Stomach smooth muscle (tissue), 2 donors: ENCODE results near the gene DPYD.

Source experiments
- H3K27ac ChIP-seq: one replicate; pipeline ENCODE4 v1.7.0; 2013; ENCODE audit warnings: mild to moderate bottlenecking, low read length, inconsistent platforms
- H3K27me3 ChIP-seq, 2 donors: one replicate each; pipeline ENCODE4 v1.7.0; 2013; ENCODE audit warnings: low read length in 2 of 2; ENCODE audit not compliant: insufficient read depth in 2 of 2, control insufficient read depth in 1 of 2
- H3K36me3 ChIP-seq, 2 donors: one replicate each; pipeline ENCODE4 v1.7.0; 2013; ENCODE audit warnings: low read length in 2 of 2; ENCODE audit not compliant: control insufficient read depth in 2 of 2, insufficient read depth in 2 of 2
- H3K4me1 ChIP-seq: one replicate; pipeline ENCODE4 v1.7.0; 2013; ENCODE audit warnings: low read length; ENCODE audit not compliant: control insufficient read depth, insufficient read depth
- H3K4me3 ChIP-seq, 2 donors: one replicate each; pipeline ENCODE4 v1.7.0; 2013; ENCODE audit warnings: low read length in 2 of 2
- H3K9ac ChIP-seq, 2 donors: one replicate each; pipeline ENCODE4 v1.7.0; 2013; ENCODE audit warnings: low read length in 2 of 2, mild to moderate bottlenecking in 1 of 2
- H3K9me3 ChIP-seq, 2 donors: one replicate each; pipeline ENCODE4 v1.7.0; 2013; ENCODE audit warnings: low read length in 2 of 2; ENCODE audit not compliant: control insufficient read depth in 2 of 2
- donor health status: healthy.
- donor health status: Pancreatic carcinoma.

Gene DPYD

DNA sequence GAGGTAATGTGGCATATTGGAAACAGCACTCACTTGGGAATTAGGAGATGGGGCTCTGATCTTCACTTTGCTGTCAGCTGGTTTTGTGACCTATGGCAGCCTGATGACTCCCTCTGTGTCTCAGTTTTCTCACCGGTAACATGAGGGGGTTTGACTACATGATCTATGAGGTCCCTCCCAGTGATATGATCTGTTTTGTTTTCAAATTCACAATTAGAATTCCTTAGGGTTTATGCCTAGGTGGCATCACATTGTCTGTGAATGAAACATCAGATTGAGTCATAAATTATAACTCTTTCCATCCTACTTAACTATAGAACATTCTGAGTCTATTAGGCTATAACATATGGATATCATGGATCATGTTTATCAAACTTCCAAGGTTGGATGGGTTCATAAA is 812.7 kb downstream of the DPYD start:
- no peak overlapping the region for H3K27ac ChIP-seq
- H3K27me3 ChIP-seq: no peaks in the 10 kb centered on the region
- H3K9ac ChIP-seq: no peak overlapping the region
- no peaks in the 10 kb centered on the region for H3K36me3 ChIP-seq
- H3K4me3 ChIP-seq: no peak overlapping the region
- H3K4me1 ChIP-seq: no peaks in the 10 kb centered on the region
- H3K9me3 ChIP-seq: no peaks in the 10 kb centered on the region

- no peaks in the 10 kb centered on the region for H3K4me1 ChIP-seq
- H3K4me3 ChIP-seq: no peak overlapping the region
- H3K9ac ChIP-seq: no peak overlapping the region
- H3K36me3 ChIP-seq: no peaks in the 10 kb centered on the region
- H3K9me3 ChIP-seq: no peaks in the 10 kb centered on the region
- H3K27me3 ChIP-seq: no peaks in the 10 kb centered on the region
- H3K27ac ChIP-seq: no peak overlapping the region
Measured at GRCh38 chr1:97105531-97105930, 815.3 kb downstream of the DPYD start.

DNA sequence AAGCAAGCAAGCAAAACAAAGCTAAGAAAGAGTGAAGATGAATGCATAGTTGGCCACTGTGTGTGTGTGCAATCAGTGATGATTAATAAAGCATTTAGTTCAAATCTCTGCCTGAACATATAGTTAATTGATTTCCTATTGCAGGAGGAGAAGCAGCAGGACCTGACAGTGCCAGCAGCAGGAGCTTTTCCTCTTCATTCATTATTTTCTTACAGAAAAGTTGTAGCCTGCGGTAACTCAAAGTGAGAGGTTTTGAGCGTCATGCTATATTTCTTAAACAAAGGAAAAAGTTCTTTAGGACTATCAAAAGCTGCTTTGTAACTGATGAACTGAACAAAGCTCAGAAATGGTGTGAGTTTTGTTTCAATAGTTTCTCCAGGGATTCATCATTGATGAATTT is 819.3 kb downstream of the DPYD start:
- H3K4me3 ChIP-seq: no peak overlapping the region
- no peaks in the 10 kb centered on the region for H3K4me1 ChIP-seq
- H3K27ac ChIP-seq: no peak overlapping the region
- H3K9ac ChIP-seq: no peak overlapping the region
- H3K9me3 ChIP-seq: no peaks in the 10 kb centered on the region
- no peaks in the 10 kb centered on the region for H3K27me3 ChIP-seq
- peaks cover 0 to 4% of the 10 kb centered on the region in 2 donors for H3K36me3 ChIP-seq

DNA sequence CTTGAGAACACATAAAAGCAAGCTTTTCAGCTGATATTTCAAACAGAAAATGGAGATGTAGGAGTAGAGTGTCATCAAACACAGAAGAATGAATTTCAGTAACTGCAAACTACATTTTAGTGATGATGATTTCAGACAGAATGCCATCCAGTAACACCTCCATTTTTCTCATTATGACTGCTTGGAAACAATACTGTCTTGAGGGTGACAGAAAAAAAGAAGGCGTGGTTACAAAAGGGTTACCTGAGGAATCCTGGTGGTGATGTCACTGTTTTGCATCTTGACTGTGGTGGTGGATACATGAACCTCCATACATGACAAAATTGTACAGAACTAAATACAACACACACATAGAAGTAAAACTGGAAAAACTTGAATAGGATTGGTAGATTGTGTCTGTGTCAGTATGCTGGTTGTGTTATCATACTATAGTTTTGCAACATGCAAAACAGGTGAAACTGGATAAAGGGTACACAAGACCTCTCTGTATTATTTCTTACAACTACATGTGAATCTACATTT is 823.4 kb downstream of the DPYD start:
- no peaks in the 10 kb centered on the region for H3K4me1 ChIP-seq
- no peaks in the 10 kb centered on the region for H3K27me3 ChIP-seq
- H3K36me3 ChIP-seq: peaks cover 0 to 4% of the 10 kb centered on the region in 2 donors
- no peak overlapping the region for H3K27ac ChIP-seq
- H3K9me3 ChIP-seq: no peaks in the 10 kb centered on the region
- H3K9ac ChIP-seq: no peak overlapping the region
- no peak overlapping the region for H3K4me3 ChIP-seq

GRCh38 chr1:97095764-97096163 is 825.1 kb downstream of the DPYD start:
- Histone ChIP-seq H3K9me3 (no peaks in the 10 kb centered on the region), H3K9ac (no peak overlapping the region), H3K4me3 (no peak overlapping the region), H3K27me3 (no peaks in the 10 kb centered on the region), H3K36me3 (peaks cover 0 to 4% of the 10 kb centered on the region in 2 donors), H3K4me1 (peaks cover 3% of the 10 kb centered on the region), H3K27ac (no peak overlapping the region)

DNA sequence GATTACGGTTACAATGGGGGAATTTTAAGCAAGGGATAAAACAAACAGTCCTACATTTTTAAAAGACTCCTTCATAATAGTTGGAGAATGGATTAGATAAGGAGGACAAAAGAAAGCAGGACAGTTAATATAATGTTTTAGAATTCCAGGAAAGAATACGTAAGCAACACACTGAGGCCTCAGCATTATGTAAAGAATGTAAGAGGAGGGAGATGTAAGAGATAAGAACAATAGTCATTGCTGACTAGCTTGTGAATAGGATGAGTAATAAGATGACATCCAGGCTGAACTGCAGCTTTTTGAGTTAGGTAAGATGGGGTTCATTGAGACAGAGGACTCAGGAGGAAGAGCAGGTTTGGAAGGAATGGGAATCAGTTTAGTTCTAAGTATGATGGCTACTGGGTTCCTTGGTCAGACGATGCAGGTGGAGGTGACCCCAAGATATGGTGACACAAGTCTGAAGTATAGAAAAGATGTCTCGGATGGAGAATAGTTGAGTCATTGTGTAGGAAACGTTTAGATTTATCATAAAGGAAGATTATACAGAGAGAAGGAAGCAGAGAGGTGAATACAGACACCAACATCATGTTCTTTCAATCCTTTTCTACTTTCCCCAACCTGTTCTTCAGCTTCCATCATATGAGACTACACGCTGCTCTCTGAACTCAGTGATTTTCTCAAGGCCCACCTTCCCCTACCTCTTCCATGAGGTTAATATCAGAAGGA is 826.4 kb downstream of the DPYD start:
- no peak overlapping the region for H3K4me3 ChIP-seq

DNA sequence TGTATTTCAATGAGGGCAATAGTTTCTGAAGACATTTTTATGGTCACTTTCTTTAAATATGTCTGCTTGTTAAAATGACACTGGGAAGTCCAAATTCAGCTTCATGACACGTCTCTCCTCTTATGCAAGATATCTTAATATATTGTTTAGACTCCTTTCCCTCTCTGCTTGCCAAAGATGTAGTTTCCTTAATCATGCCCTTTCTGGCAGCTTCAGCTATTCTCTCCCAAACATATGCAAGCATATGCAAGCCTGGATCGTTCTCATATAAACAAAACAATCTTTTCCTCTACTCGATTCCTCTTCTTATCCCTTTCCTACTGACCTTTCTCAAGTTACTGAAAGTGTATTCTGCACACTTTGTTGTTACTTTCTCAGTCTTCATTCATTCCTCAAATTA is 827.1 kb downstream of the DPYD start:
- Histone ChIP-seq H3K9ac (no peak overlapping the region), H3K9me3 (no peaks in the 10 kb centered on the region), H3K27ac (no peak overlapping the region), H3K4me3 (no peak overlapping the region), H3K4me1 (peaks cover 3% of the 10 kb centered on the region), H3K36me3 (peaks cover 0 to 4% of the 10 kb centered on the region in 2 donors), H3K27me3 (no peaks in the 10 kb centered on the region)

More for the DNA sequence above, 826.4 kb downstream of the DPYD start:
- Histone ChIP-seq H3K9me3 (no peaks in the 10 kb centered on the region), H3K27me3 (no peaks in the 10 kb centered on the region), H3K36me3 (peaks cover 0 to 4% of the 10 kb centered on the region in 2 donors), H3K4me1 (peaks cover 3% of the 10 kb centered on the region), H3K27ac (no peak overlapping the region), H3K9ac (no peak overlapping the region)

DNA sequence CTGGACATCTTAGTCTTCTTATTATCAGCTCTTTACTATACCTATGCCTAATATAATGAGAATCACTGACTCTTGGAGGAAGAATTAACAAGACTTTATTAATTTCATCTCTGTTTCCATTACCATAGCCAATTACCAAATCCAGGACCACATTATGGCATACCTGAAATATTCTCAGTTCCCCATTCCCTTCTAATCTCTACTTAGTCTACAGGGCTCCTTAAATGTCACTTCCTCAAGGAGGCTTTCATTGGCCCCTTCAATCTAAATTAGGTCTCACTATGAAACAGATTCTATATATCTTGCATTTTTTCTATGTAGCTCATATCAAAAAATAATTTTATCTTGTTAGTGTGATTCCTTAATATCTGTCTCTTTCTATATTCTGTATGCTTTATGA is 828.0 kb downstream of the DPYD start:
- H3K36me3 ChIP-seq: peaks cover 0 to 4% of the 10 kb centered on the region in 2 donors
- no peaks in the 10 kb centered on the region for H3K27me3 ChIP-seq
- H3K4me1 ChIP-seq: peaks cover 3% of the 10 kb centered on the region
- no peak overlapping the region for H3K9ac ChIP-seq
- H3K9me3 ChIP-seq: no peaks in the 10 kb centered on the region
- H3K27ac ChIP-seq: no peak overlapping the region
- H3K4me3 ChIP-seq: no peak overlapping the region

- Histone ChIP-seq H3K9me3 (no peaks in the 10 kb centered on the region), H3K4me1 (peaks cover 3% of the 10 kb centered on the region), H3K27ac (no peak overlapping the region), H3K36me3 (no peaks in the 10 kb centered on the region), H3K4me3 (no peak overlapping the region), H3K27me3 (no peaks in the 10 kb centered on the region), H3K9ac (no peak overlapping the region)
Measured at GRCh38 chr1:97091679-97092078, 829.2 kb downstream of the DPYD start.

DNA sequence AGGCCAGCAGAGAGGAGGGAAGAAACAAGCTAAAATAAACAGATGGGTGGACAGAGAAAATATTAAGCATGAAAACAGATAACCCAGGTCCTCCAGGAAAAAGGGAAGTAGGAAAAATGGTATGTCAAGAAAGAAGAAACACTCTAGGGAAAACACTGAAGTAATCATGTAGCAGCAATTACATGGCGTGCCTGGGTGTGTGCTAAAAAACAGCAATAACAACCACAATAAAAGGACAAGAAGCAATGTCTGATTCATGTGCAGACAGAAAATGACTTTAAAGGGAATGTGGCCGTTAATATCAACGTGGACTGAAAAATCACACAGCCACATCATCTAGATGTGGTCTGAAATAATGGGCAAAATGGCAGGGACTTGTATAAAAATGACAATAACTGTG is 829.6 kb downstream of the DPYD start:
- Histone ChIP-seq H3K27me3 (no peaks in the 10 kb centered on the region), H3K9ac (no peak overlapping the region), H3K4me3 (no peak overlapping the region), H3K27ac (no peak overlapping the region), H3K36me3 (no peaks in the 10 kb centered on the region), H3K9me3 (no peaks in the 10 kb centered on the region), H3K4me1 (peaks cover 3% of the 10 kb centered on the region)

DNA sequence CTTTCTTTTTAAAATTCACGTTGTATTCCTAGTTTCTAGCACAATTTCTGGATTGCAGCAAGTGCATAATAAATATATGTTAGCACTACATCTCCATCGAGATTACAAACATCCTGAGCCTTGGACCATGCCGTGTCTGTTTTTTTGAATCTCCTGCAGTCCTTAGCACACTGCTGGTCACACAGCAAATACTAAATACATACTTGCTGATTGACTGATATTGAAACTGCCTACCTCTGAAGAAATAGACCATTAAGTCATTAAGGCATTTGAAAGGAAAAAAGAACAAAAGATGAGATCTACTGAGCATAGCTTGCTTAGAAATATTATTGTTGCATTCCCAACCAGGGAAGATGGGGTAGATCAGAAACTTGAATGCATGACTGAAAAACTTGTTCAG is 830.1 kb downstream of the DPYD start:
- Histone ChIP-seq H3K27ac (no peak overlapping the region), H3K4me3 (no peak overlapping the region), H3K27me3 (no peaks in the 10 kb centered on the region), H3K9me3 (no peaks in the 10 kb centered on the region), H3K4me1 (peaks cover 3% of the 10 kb centered on the region), H3K9ac (no peak overlapping the region), H3K36me3 (no peaks in the 10 kb centered on the region)
